H1 (cell line): Measurements from ENCODE around the gene MDK. TPM values are rescaled to one million over a fixed set of nuclear protein-coding genes. Genes with fewer than 3 reads are reported as not detected.
A peak's percentile ranks its signal among the peaks of the same experiment; 100 is the strongest.

ENCODE experiments used
- BCL11A ChIP-seq, 2 experiments: IDR thresholded peaks; one replicate each; pipeline ENCODE4 v1.6.1; 2011; ENCODE audit warnings: low read depth in 2 of 2, low read length in 2 of 2, mild to moderate bottlenecking in 2 of 2
- CBX5 ChIP-seq: fragments of 300-800, 300-1000 bp; sonication (generic); IDR thresholded peaks from 2 replicates; pipeline ENCODE4 v1.7.1; 2016; ENCODE audit warnings: antibody characterized with exemption, low read length, low read depth
- CBX8 ChIP-seq: fragments of 300-800, 300-1000 bp; sonication (generic); IDR thresholded peaks from 2 replicates; pipeline ENCODE4 v1.7.1; 2016; ENCODE audit warnings: low read depth, low read length, borderline replicate concordance
- CHD2 ChIP-seq: IDR thresholded peaks from 2 replicates; pipeline ENCODE4 v1.6.1; 2012; ENCODE audit warnings: low read length, improper control_type of control experiment
- EGR1 ChIP-seq: IDR thresholded peaks from 2 replicates; pipeline ENCODE4 v1.6.1; 2011; ENCODE audit warnings: low read depth, low read length, borderline replicate concordance
- EZH2 ChIP-seq: fragments of 200-600 bp; sonication (generic); IDR thresholded peaks from 2 replicates; pipeline ENCODE4 v1.7.1; 2012; ENCODE audit warnings: low read depth, mild to moderate bottlenecking, moderate library complexity, low read length, inconsistent platforms; ENCODE audit not compliant: severe bottlenecking
- GABPA ChIP-seq: IDR thresholded peaks from 2 replicates; pipeline ENCODE4 v1.6.1; 2011; ENCODE audit warnings: mild to moderate bottlenecking, low read length, moderate library complexity, borderline replicate concordance; ENCODE audit not compliant: insufficient read depth
- HDAC2 ChIP-seq, 2 experiments: fragments of 300-600 bp in 1 of 2; sonication (generic) in 1 of 2; IDR thresholded peaks; 2 replicates each; pipeline ENCODE4 v1.6.1; 2011 to 2012; ENCODE audit warnings: low read depth in 2 of 2, low read length in 2 of 2, mild to moderate bottlenecking in 2 of 2, moderate library complexity in 2 of 2, borderline replicate concordance in 1 of 2, inconsistent platforms in 1 of 2
- KDM4A ChIP-seq: IDR thresholded peaks from one replicate; pipeline ENCODE4 v1.7.1; 2012; ENCODE audit warnings: low read depth, mild to moderate bottlenecking, moderate library complexity, low read length, inconsistent platforms; ENCODE audit not compliant: severe bottlenecking
- MAFK ChIP-seq: IDR thresholded peaks from 2 replicates; pipeline ENCODE4 v1.6.1; 2012; ENCODE audit warnings: low read depth, mild to moderate bottlenecking, improper control_type of control experiment, low read length
- NANOG ChIP-seq: IDR thresholded peaks from 2 replicates; pipeline ENCODE4 v1.6.1; 2011; ENCODE audit warnings: low read length, low read depth, mild to moderate bottlenecking, inconsistent platforms; ENCODE audit not compliant: insufficient read depth, poor library complexity, severe bottlenecking
- PHF8 ChIP-seq: fragments of 200-600 bp; sonication (generic); conservative IDR thresholded peaks from 2 replicates; pipeline ENCODE4 v1.7.1; 2012; ENCODE audit warnings: low read depth, mild to moderate bottlenecking, inconsistent platforms, low read length, moderate library complexity
- RAD21 ChIP-seq, 2 experiments: IDR thresholded peaks in 1 of 2; conservative IDR thresholded peaks in 1 of 2; 2 replicates each; pipeline ENCODE4 v1.6.1; 2011; ENCODE audit warnings: low read depth in 2 of 2, low read length in 2 of 2, improper control_type of control experiment in 1 of 2, inconsistent platforms in 1 of 2, mild to moderate bottlenecking in 1 of 2, moderate library complexity in 1 of 2
- RBBP5 ChIP-seq: IDR thresholded peaks from 2 replicates; pipeline ENCODE4 v1.7.1; 2012; ENCODE audit warnings: low read depth, mild to moderate bottlenecking, inconsistent platforms, low read length, moderate library complexity, borderline replicate concordance
- RFX5 ChIP-seq: IDR thresholded peaks from 2 replicates; pipeline ENCODE4 v1.6.1; 2011; ENCODE audit warnings: low read depth, low read length, improper control_type of control experiment, borderline replicate concordance
- SIRT6 ChIP-seq: IDR thresholded peaks from one replicate; pipeline ENCODE4 v1.7.1; 2012; ENCODE audit warnings: low read length, inconsistent platforms
- SRF ChIP-seq: IDR thresholded peaks from 2 replicates; pipeline ENCODE4 v1.6.1; 2011; ENCODE audit warnings: mild to moderate bottlenecking, low read depth, low read length, moderate library complexity
- TAF1 ChIP-seq: IDR thresholded peaks from 2 replicates; pipeline ENCODE4 v1.6.1; 2011; ENCODE audit warnings: mild to moderate bottlenecking, low read depth, low read length
- TAF7 ChIP-seq: optimal IDR thresholded peaks from 2 replicates; pipeline ENCODE3; 2011; ENCODE audit warnings: low read depth, mild to moderate bottlenecking, inconsistent platforms, low read length, moderate library complexity, borderline replicate concordance
- TBP ChIP-seq: IDR thresholded peaks from 2 replicates; pipeline ENCODE4 v1.6.1; 2011; ENCODE audit warnings: low read depth, low read length, improper control_type of control experiment
- polyA plus RNA-seq, 7 experiments: library from polyadenylated mRNA; depleted of rRNA in 3 of 7; stranded (reverse) in 5 of 7; unstranded in 2 of 7; fragments of >200 nt in 5 of 7; fragments of 200-250 nt in 2 of 7; gene quantifications; 1 replicate in 5 of 7; 2 replicates in 1 of 7; 4 replicates in 1 of 7; pipeline versions ENCODE4 v1.2.1 to v1.2.3, GENCODE V29; 2011 to 2013; ENCODE audit warnings: missing spikeins in 2 of 7, mixed read lengths in 2 of 7
- total RNA-seq: library from RNA; stranded (reverse); fragmentation: NEBNext Ultra II Directional; extraction: Animal tissue kit (Norgen Biotek cat#: 25700); gene quantifications from 2 replicates; pipeline ENCODE4 v1.2.1, GENCODE V29; 2021
- TF ChIP-seq, protein P1 (sequence below): IDR thresholded peaks from 2 replicates; pipeline ENCODE4 v1.6.1; 2012; ENCODE audit warnings: inconsistent platforms

MDK gene
- total and polyA plus RNA-seq, 2 of the 8 experiments (the other 6 are each of a cell fraction or from before 2014, with no cell fraction given) = 309 to 606 TPM

GRCh38 chr11:46392421-46393230 lies 11.2 kb downstream of the MDK start (continued):
- no peak for TF ChIP-seq BCL11A (IDR thresholded peaks at IDR 0.05; ENCODE audit: low read depth in 2 of 2, low read length in 2 of 2)
- TF ChIP-seq, protein P1, sequence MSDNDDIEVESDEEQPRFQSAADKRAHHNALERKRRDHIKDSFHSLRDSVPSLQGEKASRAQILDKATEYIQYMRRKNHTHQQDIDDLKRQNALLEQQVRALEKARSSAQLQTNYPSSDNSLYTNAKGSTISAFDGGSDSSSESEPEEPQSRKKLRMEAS = peak; percentile 52; the same call in 1 of the 2 replicates
- no peak for TF ChIP-seq SRF
- TF ChIP-seq GABPA = peak; percentile 69; the same call in 1 of the 2 replicates
- no peak for TF ChIP-seq TAF1
- TF ChIP-seq RBBP5 = no peak
- no peak for TF ChIP-seq CBX8
- TF ChIP-seq KDM4A = peak; percentile 64
- TF ChIP-seq CBX5 = no peak
- no peak for TF ChIP-seq SIRT6
- peak; percentile 86 to 89; a peak in 2 of 4 replicates for TF ChIP-seq HDAC2 (IDR thresholded peaks at IDR 0.05; ENCODE audit: borderline replicate concordance in 1 of 2, low read depth in 2 of 2, low read length in 2 of 2)
- no peak for TF ChIP-seq TBP
- no peak for TF ChIP-seq RFX5
- TF ChIP-seq CHD2 = no peak
- no peak for TF ChIP-seq PHF8
- no peak for TF ChIP-seq EZH2
- peak; percentile 97 for TF ChIP-seq EGR1
- TF ChIP-seq RAD21 (IDR thresholded peaks at IDR 0.05 in 1 of 2, conservative IDR thresholded peaks at IDR 0.05 in 1 of 2; ENCODE audit: low read depth in 2 of 2, low read length in 2 of 2) = peak in 1 of 2 experiments; percentile 23; a peak in 1 of 4 replicates
- no peak for TF ChIP-seq NANOG
- no peak for TF ChIP-seq MAFK
- TF ChIP-seq TAF7 = peak; percentile 15
